SK-N-SH (cell line): ENCODE measurements around the gene HNRNPH3. TPM values are rescaled to one million over a fixed set of nuclear protein-coding genes. Genes with fewer than 3 reads are reported as not detected.
A peak's percentile ranks its signal among the peaks of the same experiment; 100 is the strongest.

Source experiments
- CTCF ChIA-PET: fragments of 300-600, 350-600 bp; formaldehyde crosslinking; extraction: SDS; loops from one replicate; lab custom pipeline; 2021; lab: Yijun Ruan, JAX
- POLR2A ChIA-PET: fragments of 350-600 bp; sonication (Branson Sonifier 250); formaldehyde crosslinking; extraction: SDS; loops from one replicate; lab custom pipeline; 2020; ENCODE audit warnings: antibody characterized with exemption, inconsistent platforms; lab: Yijun Ruan, JAX
- DNase-seq: peaks from one replicate; pipeline ENCODE4 v3.0.0; 2012
- H2AFZ ChIP-seq: fragments of 200-600 bp; sonication (generic); 2 replicates; pipeline ENCODE4 v1.8.1; 2016; ENCODE audit warnings: antibody characterized with exemption, mild to moderate bottlenecking, low read depth
- H3F3A ChIP-seq: fragments of 200-600 bp; sonication (generic); replicated peaks from 2 replicates; pipeline ENCODE3; 2016; ENCODE audit warnings: antibody characterized with exemption, mild to moderate bottlenecking; ENCODE audit not compliant: insufficient read depth
- H3K27ac ChIP-seq, 2 experiments: fragments of 200-500 bp in 1 of 2; fragments of 200-600 bp in 1 of 2; sonication (Bioruptor generic) in 1 of 2; sonication (generic), shearing (Covaris generic) in 1 of 2; 2 replicates each; pipeline versions ENCODE4 v1.5.1 to v1.6.1; 2014 to 2016; ENCODE audit warnings: low read depth in 2 of 2, inconsistent platforms in 1 of 2, low read length in 1 of 2, mild to moderate bottlenecking in 1 of 2, mixed read lengths in 1 of 2
- H3K27me3 ChIP-seq: fragments of 200-600 bp; sonication (generic), shearing (Covaris generic); 2 replicates; pipeline ENCODE4 v1.6.1; 2016; ENCODE audit warnings: mixed run types; ENCODE audit not compliant: insufficient read depth
- H3K36me3 ChIP-seq, 2 experiments: fragments of 200-500 bp in 1 of 2; fragments of 200-600 bp in 1 of 2; sonication (Bioruptor generic) in 1 of 2; sonication (generic) in 1 of 2; replicated peaks in 1 of 2; 2 replicates each; pipeline versions ENCODE3 to v1.5.1; 2014 to 2016; ENCODE audit warnings: low read length in 1 of 2, mild to moderate bottlenecking in 1 of 2; ENCODE audit not compliant: insufficient read depth in 2 of 2, control insufficient read depth in 1 of 2
- H3K4me1 ChIP-seq, 2 experiments: fragments of 200-500 bp in 1 of 2; fragments of 200-600 bp in 1 of 2; sonication (Bioruptor generic) in 1 of 2; sonication (generic), shearing (Covaris generic) in 1 of 2; 2 replicates each; pipeline versions ENCODE4 v1.5.1 to v1.6.1; 2014 to 2016; ENCODE audit warnings: low read depth in 1 of 2, low read length in 1 of 2, mixed run types in 1 of 2; ENCODE audit not compliant: insufficient read depth in 2 of 2, control insufficient read depth in 1 of 2
- H3K4me2 ChIP-seq: fragments of 200-600 bp; sonication (generic), shearing (Covaris generic); 2 replicates; pipeline ENCODE4 v1.6.1; 2017; ENCODE audit warnings: mixed run types
- H3K4me3 ChIP-seq, 2 experiments: fragments of 200-500 bp in 1 of 2; fragments of 200-600 bp in 1 of 2; sonication (Bioruptor generic) in 1 of 2; sonication (generic), shearing (Covaris generic) in 1 of 2; 2 replicates each; pipeline versions ENCODE4 v1.5.1 to v1.8.1; 2014 to 2016; ENCODE audit warnings: low read depth in 2 of 2, inconsistent platforms in 1 of 2, low read length in 1 of 2, mild to moderate bottlenecking in 1 of 2, mixed read lengths in 1 of 2, moderate library complexity in 1 of 2
- H3K79me2 ChIP-seq: fragments of 200-600 bp; sonication (generic); 2 replicates; pipeline ENCODE4 v1.8.1; 2017; ENCODE audit warnings: mild to moderate bottlenecking; ENCODE audit not compliant: insufficient read depth
- H3K9ac ChIP-seq: fragments of 200-600 bp; sonication (generic); 2 replicates; pipeline ENCODE4 v1.6.1; 2017; ENCODE audit warnings: mixed run types
- H3K9me2 ChIP-seq: fragments of 200-600 bp; sonication (generic); 2 replicates; pipeline ENCODE4 v1.6.1; 2017; ENCODE audit warnings: mixed run types
- H3K9me3 ChIP-seq: fragments of 200-600 bp; sonication (generic); 2 replicates; pipeline ENCODE4 v1.6.1; 2017; ENCODE audit warnings: mixed run types, mild to moderate bottlenecking, moderate library complexity
- H4K20me1 ChIP-seq: fragments of 200-600 bp; sonication (generic); 2 replicates; pipeline ENCODE4 v1.6.1; 2017; ENCODE audit warnings: mild to moderate bottlenecking, mixed run types; ENCODE audit not compliant: insufficient read depth
- ELF1 ChIP-seq: IDR thresholded peaks from 2 replicates; pipeline ENCODE4 v1.4.0; 2012
- EZH2phosphoT487 ChIP-seq: fragments of 200-600 bp; sonication (generic); IDR thresholded peaks from 2 replicates; pipeline ENCODE4 v1.6.1; 2017; ENCODE audit warnings: low read depth, mixed run types, mild to moderate bottlenecking, antibody characterized with exemption, moderate library complexity, borderline replicate concordance
- FOXM1 ChIP-seq: IDR thresholded peaks from 2 replicates; pipeline ENCODE4 v1.4.0; 2012; ENCODE audit warnings: low read depth, mild to moderate bottlenecking
- GABPA ChIP-seq: IDR thresholded peaks from 2 replicates; pipeline ENCODE4 v1.4.0; 2012; ENCODE audit warnings: low read depth, mild to moderate bottlenecking
- GATA2 ChIP-seq: sonication (generic); formaldehyde crosslinking; IDR thresholded peaks from 2 replicates; pipeline ENCODE4 v1.5.0; 2020; ENCODE audit warnings: mild to moderate bottlenecking, missing genetic modification reagents
- JUND ChIP-seq: IDR thresholded peaks from 2 replicates; pipeline ENCODE4 v1.4.0; 2012
- MEF2A ChIP-seq: IDR thresholded peaks from 2 replicates; pipeline ENCODE4 v1.4.0; 2012; ENCODE audit warnings: low read depth, borderline replicate concordance
- MXI1 ChIP-seq: IDR thresholded peaks from 2 replicates; pipeline ENCODE4 v1.6.1; 2012; ENCODE audit warnings: mild to moderate bottlenecking, low read depth, low read length, improper control_type of control experiment
- POLR2AphosphoS5 ChIP-seq: IDR thresholded peaks from 2 replicates; pipeline ENCODE4 v1.6.1; 2012; ENCODE audit warnings: low read depth, low read length
- RAD21 ChIP-seq: IDR thresholded peaks from 2 replicates; pipeline ENCODE4 v1.6.1; 2012; ENCODE audit warnings: mild to moderate bottlenecking, low read length
- RCOR1 ChIP-seq: fragments of 150-350 bp; IDR thresholded peaks from 2 replicates; pipeline ENCODE4 v1.6.1; 2017; ENCODE audit warnings: antibody characterized with exemption, low read length
- RFX5 ChIP-seq: IDR thresholded peaks from 2 replicates; pipeline ENCODE4 v1.6.1; 2012; ENCODE audit warnings: mild to moderate bottlenecking, improper control_type of control experiment, low read length
- RXRA ChIP-seq: IDR thresholded peaks from 2 replicates; pipeline ENCODE4 v1.4.0; 2012; ENCODE audit warnings: low read depth, mild to moderate bottlenecking, borderline replicate concordance
- SIN3A ChIP-seq: IDR thresholded peaks from 2 replicates; pipeline ENCODE4 v1.6.1; 2012; ENCODE audit warnings: low read depth, mild to moderate bottlenecking, low read length, moderate library complexity, borderline replicate concordance
- TAF1 ChIP-seq: IDR thresholded peaks from 2 replicates; pipeline ENCODE4 v1.6.1; 2012; ENCODE audit warnings: low read depth, mild to moderate bottlenecking, low read length, moderate library complexity, borderline replicate concordance
- TCF12 ChIP-seq: IDR thresholded peaks from 2 replicates; pipeline ENCODE4 v1.4.0; 2012
- TEAD4 ChIP-seq: IDR thresholded peaks from 2 replicates; pipeline ENCODE4 v1.4.0; 2012; ENCODE audit warnings: mild to moderate bottlenecking, borderline replicate concordance; ENCODE audit not compliant: insufficient read depth
- YY1 ChIP-seq: IDR thresholded peaks from 2 replicates; pipeline ENCODE4 v1.4.0; 2012; ENCODE audit warnings: low read depth, mild to moderate bottlenecking
- WGBS: methylation state at CpG from one replicate; pipeline ENCODE4 v1.1.6; 2017; ENCODE audit warnings: low lambda C conversion rate; 5-methylcytosine and 5-hydroxymethylcytosine counted together
- polyA plus RNA-seq, 3 experiments: library from polyadenylated mRNA; depleted of rRNA; stranded (reverse); fragments of >200 nt; gene quantifications; 2 replicates each; pipeline ENCODE4 v1.2.3, GENCODE V29; 2012
- TF ChIP-seq, protein P1 (sequence below): IDR thresholded peaks from 2 replicates; pipeline ENCODE4 v1.4.0; 2012; ENCODE audit warnings: low read depth, borderline replicate concordance
- TF ChIP-seq, protein P2 (sequence below): IDR thresholded peaks from 2 replicates; pipeline ENCODE4 v1.4.0; 2012; ENCODE audit warnings: low read depth
- TF ChIP-seq, protein P3 (sequence below): IDR thresholded peaks from 2 replicates; pipeline ENCODE4 v1.4.0; 2012; ENCODE audit warnings: low read depth, borderline replicate concordance
- TF ChIP-seq, protein P4 (sequence below): fragments of 150-350 bp; IDR thresholded peaks from 2 replicates; pipeline ENCODE4 v1.6.1; 2016; ENCODE audit warnings: mild to moderate bottlenecking, low read depth, low read length
- TF ChIP-seq, protein P5 (sequence below): IDR thresholded peaks from 2 replicates; pipeline ENCODE4; 2012

Gene HNRNPH3
- polyA plus RNA-seq, 1 of the 3 experiments (the other 2 are of a cell fraction) = 73.0 TPM

DNA sequence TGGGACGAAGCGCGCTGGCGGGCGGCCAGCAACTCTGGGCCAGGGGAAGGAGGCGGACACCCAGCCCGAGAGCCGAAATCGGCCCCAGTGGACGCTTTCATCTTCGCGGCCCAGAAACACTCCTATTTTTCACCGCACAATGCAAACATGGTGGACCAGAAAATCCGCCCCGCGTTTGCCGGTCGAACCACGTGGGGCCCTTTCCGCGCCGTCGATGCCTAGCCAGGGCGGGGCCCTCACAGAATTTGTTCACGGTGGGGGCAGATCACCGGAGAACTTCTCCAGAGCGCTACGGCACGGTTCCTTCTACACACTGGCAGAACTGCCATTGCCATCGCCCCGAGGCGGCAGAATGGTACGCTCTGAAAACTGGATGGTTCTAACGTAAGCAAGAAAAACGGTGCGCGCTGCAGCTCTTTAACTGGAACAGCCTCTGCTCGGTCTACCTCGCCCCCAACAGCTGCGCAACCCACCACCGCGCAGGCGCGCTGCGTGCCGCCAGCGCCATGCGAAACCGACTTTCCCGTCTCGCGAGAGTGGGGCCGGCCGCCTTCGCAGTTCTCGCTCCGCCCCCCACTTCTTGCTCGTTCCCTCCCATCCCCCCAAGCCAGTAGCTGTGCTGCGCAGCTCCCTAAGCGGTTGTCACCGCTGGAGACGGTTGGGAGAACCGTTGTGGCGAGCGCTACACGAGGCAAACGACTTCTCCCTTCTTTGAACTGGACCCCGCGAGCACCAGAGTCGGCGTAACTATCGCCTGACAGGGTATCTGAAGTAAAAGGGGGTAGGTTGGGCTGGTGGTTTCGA lies at the start of gene HNRNPH3 (continued):
- no peak for TF ChIP-seq MEF2A
- TF ChIP-seq, protein P1, sequence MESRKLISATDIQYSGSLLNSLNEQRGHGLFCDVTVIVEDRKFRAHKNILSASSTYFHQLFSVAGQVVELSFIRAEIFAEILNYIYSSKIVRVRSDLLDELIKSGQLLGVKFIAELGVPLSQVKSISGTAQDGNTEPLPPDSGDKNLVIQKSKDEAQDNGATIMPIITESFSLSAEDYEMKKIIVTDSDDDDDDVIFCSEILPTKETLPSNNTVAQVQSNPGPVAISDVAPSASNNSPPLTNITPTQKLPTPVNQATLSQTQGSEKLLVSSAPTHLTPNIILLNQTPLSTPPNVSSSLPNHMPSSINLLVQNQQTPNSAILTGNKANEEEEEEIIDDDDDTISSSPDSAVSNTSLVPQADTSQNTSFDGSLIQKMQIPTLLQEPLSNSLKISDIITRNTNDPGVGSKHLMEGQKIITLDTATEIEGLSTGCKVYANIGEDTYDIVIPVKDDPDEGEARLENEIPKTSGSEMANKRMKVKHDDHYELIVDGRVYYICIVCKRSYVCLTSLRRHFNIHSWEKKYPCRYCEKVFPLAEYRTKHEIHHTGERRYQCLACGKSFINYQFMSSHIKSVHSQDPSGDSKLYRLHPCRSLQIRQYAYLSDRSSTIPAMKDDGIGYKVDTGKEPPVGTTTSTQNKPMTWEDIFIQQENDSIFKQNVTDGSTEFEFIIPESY = peak; percentile 98
- TF ChIP-seq RAD21 = no peak
- no peak for TF ChIP-seq JUND
- peak; percentile 94 for TF ChIP-seq SIN3A
- TF ChIP-seq EZH2phosphoT487 = no peak
- TF ChIP-seq RXRA = no peak
- TF ChIP-seq TCF12 = peak; percentile 62
- no peak for TF ChIP-seq ELF1
- TF ChIP-seq RCOR1 = peak; percentile 28
- TF ChIP-seq, protein P2, sequence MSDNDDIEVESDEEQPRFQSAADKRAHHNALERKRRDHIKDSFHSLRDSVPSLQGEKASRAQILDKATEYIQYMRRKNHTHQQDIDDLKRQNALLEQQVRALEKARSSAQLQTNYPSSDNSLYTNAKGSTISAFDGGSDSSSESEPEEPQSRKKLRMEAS = peak; percentile 97
- no peak for TF ChIP-seq FOXM1

DNA sequence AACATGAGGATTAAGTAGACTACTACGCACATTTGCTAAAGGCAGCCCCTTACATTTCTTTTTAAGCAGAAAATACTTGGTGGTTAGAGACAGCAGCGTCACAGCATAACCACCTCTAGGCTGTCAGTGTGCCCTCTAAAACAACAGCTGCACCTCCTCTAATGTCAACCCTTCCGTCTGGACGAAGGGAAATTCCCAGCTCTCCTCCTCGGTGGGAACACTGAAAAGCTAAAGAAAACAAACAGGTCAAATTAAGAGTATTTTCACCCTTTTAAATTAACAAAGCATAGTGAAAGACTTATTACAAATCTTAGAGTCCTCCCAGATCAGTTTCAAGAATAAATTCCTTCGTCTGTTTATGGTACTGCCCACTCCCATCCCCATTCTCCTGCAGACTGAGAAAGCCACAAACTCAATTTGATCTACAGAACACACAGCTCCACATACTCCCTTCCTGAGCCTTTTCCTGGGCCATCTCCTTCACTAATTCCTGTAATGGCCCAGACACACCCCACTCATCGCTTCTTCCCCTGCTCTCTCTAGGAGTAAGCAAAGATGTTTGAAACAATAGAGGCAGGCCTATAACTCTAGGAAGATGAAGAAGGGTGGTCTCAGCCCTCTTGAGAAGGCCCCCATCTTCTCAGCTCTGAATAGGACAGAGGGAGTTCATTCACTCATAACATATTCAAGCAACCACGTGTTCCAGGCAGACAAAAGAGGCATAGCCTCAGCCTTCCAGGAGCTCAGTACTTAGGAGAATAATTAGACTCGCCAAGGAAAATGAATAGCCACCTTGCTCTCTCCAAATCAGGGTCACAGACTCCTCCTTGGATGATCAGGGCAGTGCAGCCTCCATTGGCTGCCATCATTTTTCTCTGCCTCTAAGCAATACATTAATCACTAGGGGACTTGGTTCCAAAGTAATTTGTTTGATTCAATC lies 47.5 kb upstream of the HNRNPH3 start:
- H3K9me2 ChIP-seq = no peaks in the 10 kb centered on the region
- H2AFZ ChIP-seq = no peak overlapping the region
- WGBS = 75% methylated on average over 9 of the region's 9 CpGs
- H3K4me3 ChIP-seq = no peak overlapping the region
- ChIA-PET POLR2A (no interaction called here), CTCF (interaction anchor here (0.6 to 3.1 kb wide), 6 partner anchors 18 to 429 kb away, joined by 3 to 10 read pairs (median 3); no protein-coding TSS in a partner anchor)
- no peaks in the 10 kb centered on the region for H3K79me2 ChIP-seq
- no peak for DNase-seq
- no peak overlapping the region for H3K9ac ChIP-seq
- no peak overlapping the region for H3K4me2 ChIP-seq
- no peaks in the 10 kb centered on the region for H3K4me1 ChIP-seq
- H3K27me3 ChIP-seq = no peaks in the 10 kb centered on the region
- no peaks in the 10 kb centered on the region for H3K36me3 ChIP-seq
- H3K27ac ChIP-seq = no peak overlapping the region
- no peaks in the 10 kb centered on the region for H3K9me3 ChIP-seq
- H4K20me1 ChIP-seq = no peaks in the 10 kb centered on the region
- no peaks in the 10 kb centered on the region for H3F3A ChIP-seq
- TF ChIP-seq EZH2phosphoT487 (no peak), YY1 (no peak), GABPA (no peak), GATA2 (CRISPR knock-in tag) (no peak), TEAD4 (no peak), MXI1 (no peak), TAF1 (no peak), FOXM1 (no peak), RFX5 (no peak), POLR2AphosphoS5 (no peak)
- TF ChIP-seq, protein P3, sequence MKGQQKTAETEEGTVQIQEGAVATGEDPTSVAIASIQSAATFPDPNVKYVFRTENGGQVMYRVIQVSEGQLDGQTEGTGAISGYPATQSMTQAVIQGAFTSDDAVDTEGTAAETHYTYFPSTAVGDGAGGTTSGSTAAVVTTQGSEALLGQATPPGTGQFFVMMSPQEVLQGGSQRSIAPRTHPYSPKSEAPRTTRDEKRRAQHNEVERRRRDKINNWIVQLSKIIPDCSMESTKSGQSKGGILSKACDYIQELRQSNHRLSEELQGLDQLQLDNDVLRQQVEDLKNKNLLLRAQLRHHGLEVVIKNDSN = no peak
- TF ChIP-seq, protein P4, sequence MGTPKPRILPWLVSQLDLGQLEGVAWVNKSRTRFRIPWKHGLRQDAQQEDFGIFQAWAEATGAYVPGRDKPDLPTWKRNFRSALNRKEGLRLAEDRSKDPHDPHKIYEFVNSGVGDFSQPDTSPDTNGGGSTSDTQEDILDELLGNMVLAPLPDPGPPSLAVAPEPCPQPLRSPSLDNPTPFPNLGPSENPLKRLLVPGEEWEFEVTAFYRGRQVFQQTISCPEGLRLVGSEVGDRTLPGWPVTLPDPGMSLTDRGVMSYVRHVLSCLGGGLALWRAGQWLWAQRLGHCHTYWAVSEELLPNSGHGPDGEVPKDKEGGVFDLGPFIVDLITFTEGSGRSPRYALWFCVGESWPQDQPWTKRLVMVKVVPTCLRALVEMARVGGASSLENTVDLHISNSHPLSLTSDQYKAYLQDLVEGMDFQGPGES = no peak
- TF ChIP-seq, protein P5, sequence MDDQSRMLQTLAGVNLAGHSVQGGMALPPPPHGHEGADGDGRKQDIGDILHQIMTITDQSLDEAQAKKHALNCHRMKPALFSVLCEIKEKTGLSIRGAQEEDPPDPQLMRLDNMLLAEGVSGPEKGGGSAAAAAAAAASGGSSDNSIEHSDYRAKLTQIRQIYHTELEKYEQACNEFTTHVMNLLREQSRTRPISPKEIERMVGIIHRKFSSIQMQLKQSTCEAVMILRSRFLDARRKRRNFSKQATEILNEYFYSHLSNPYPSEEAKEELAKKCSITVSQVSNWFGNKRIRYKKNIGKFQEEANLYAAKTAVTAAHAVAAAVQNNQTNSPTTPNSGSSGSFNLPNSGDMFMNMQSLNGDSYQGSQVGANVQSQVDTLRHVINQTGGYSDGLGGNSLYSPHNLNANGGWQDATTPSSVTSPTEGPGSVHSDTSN = no peak
